ENCODE data around the gene GTPBP2. TPM values are rescaled to one million over a fixed set of nuclear protein-coding genes. Genes with fewer than 3 reads are reported as not detected.

GTPBP2 gene
- total RNA-seq, 3 donors from 2014 or later, result 61.1 to 100 (median 82.1) TPM

DNA sequence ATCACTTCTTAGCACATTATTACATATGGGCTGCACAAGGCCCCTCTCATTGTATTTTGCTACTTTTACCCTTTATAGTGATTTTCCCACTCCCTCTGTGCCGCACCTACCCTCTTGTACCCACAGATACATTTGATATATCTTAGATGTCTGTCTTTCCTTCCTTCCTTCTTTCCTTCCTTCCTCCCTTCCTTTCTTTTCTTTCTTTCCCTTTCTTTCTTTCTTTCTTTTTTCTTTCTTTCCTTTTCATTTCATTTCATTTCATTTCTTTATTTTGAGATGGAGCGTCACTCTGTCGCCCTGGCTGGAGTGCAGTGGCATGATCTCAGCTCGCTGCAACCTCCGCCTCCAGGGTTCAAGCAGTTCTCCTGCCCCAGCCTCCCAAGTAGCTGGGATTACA lies 40.9 kb downstream of the GTPBP2 start:
- Histone ChIP-seq H3K4me1 (ENCODE audit: low read depth) (no peaks in the 10 kb centered on the region), H3K9me3 (no peaks in the 10 kb centered on the region), H3K4me3 (no peak overlapping the region), H3K36me3 (ENCODE audit: low read depth) (no peaks in the 10 kb centered on the region)
- no peak for ATAC-seq
- intact Hi-C loops (cut with DNase I, micrococcal nuclease), result no loop called here
- no peak for TF ChIP-seq CTCF (IDR thresholded peaks at IDR 0.05)
- no peak for DNase-seq

DNA sequence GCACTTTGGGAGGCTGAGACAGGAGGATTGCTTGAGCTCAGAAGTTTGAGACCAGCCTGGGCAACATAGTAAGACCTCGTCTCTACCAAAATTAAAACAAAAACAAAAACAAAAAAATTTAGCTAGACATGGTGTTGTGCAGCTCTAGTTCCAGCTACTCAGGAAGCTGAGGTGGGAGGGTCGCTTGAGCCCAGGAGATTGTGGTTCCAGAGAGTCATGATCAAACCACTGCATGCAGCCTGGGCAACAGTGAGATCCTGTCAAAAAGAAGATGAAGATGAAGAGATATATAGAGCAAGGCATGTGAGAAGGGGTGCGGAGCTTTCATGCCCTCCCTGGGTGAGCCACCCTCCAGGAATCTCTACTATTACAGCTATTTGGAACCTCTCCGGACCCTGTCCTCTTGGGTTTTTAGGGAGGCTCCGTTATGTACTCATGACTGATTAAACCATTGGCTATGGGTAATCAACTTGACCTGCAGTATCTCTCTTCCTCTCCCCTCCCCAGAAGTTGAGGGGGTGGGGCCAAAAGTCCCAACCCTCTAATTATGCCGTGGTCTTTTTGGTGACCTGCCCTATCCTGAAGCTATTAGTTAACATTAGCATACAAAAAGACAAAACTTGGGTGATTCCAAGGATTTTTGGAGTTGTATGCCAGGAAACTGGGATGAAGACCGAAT lies 44.0 kb downstream of the GTPBP2 start:
- DNase-seq, result no peak
- peak; percentile 12 for ATAC-seq
- Histone ChIP-seq H3K9me3 (no peaks in the 10 kb centered on the region), H3K4me1 (ENCODE audit: low read depth) (no peaks in the 10 kb centered on the region), H3K4me3 (no peak overlapping the region), H3K36me3 (ENCODE audit: low read depth) (no peaks in the 10 kb centered on the region)
- intact Hi-C loops (cut with DNase I, micrococcal nuclease), result no loop called here
- no peak for TF ChIP-seq CTCF (IDR thresholded peaks at IDR 0.05)

GRCh38 chr6:43582911-43583310 lies 46.2 kb downstream of the GTPBP2 start:
- TF ChIP-seq CTCF (IDR thresholded peaks at IDR 0.05), result no peak
- Histone ChIP-seq H3K4me1 (ENCODE audit: low read depth) (peaks cover 4% of the 10 kb centered on the region), H3K9me3 (no peaks in the 10 kb centered on the region), H3K4me3 (no peak overlapping the region), H3K36me3 (ENCODE audit: low read depth) (no peaks in the 10 kb centered on the region)
- DNase-seq (no peak), ATAC-seq (no peak)
- intact Hi-C loops (cut with DNase I, micrococcal nuclease), result no loop called here

DNA sequence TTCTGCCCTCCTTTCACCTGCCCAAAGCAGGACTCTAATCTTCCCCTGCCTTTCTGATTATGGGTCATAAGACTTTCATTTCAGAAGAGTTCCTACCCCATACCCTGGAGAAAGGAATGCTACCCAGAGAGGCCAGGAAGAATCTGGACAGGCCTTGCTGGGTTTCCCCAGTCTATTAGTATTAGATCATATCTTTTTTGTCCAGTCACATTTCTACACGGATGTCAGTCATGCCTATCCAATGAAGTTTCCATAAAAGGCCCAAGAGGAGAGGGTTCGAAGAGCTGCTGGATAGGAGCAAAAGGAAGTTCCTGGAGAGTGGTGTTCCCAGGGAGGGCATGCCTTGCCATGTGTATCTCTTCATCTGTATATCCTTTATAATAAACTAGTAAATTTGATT lies 49.9 kb downstream of the GTPBP2 start:
- no peak for ATAC-seq
- no peak for DNase-seq
- Histone ChIP-seq H3K4me1 (ENCODE audit: low read depth) (peaks cover 8% of the 10 kb centered on the region), H3K4me3 (no peak overlapping the region), H3K9me3 (no peaks in the 10 kb centered on the region), H3K36me3 (ENCODE audit: low read depth) (no peaks in the 10 kb centered on the region)
- intact Hi-C loops (cut with DNase I, micrococcal nuclease), result no loop called here
- TF ChIP-seq CTCF (IDR thresholded peaks at IDR 0.05), result no peak

DNA sequence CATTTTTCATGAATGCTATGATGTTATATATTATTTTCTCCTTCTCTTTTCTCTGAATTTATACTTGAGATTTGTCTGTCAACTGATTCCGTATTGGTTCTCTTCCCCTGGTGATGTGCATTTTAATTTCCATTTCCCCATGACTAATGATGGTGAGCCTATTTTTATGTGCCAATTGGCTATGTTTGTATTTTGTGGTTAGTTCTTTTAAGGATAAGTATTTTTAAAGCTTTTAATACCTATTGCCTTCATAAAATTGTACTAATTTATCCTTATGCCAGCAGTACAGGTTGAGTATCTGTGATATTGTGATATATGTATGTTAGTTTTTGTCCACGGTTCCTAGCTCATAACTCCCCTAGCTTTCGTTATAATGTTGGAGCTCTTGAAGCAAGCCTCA lies 50.3 kb downstream of the GTPBP2 start:
- no peaks in the 10 kb centered on the region for H3K9me3 ChIP-seq
- H3K4me1 ChIP-seq (ENCODE audit: low read depth), result peaks cover 8% of the 10 kb centered on the region
- DNase-seq, result no peak
- intact Hi-C loops (cut with DNase I, micrococcal nuclease), result no loop called here
- no peak for ATAC-seq
- no peaks in the 10 kb centered on the region for H3K36me3 ChIP-seq (ENCODE audit: low read depth)
- TF ChIP-seq CTCF (IDR thresholded peaks at IDR 0.05), result no peak
- H3K4me3 ChIP-seq, result no peak overlapping the region

Data from mucosa of descending colon (tissue), 3 donors.